Fibroblast of lung (primary cell): Measurements from ENCODE around the gene PLXNB1. TPM values are rescaled to one million over a fixed set of nuclear protein-coding genes. Genes with fewer than 3 reads are reported as not detected.

Experiments used
- DNase-seq, 2 donors: peaks; one replicate each; pipeline versions ENCODE4 v3.0.0 to v3.0.0-alpha.2; 2010; ENCODE audit warnings: low read depth in 2 of 2
- H2AFZ ChIP-seq: 2 replicates; pipeline ENCODE4 v1.5.1; 2012; ENCODE audit warnings: low read length, control low read depth, inconsistent platforms
- H3K27ac ChIP-seq: 2 replicates; pipeline ENCODE4 v1.5.1; 2011; ENCODE audit warnings: low read length, control low read depth; ENCODE audit not compliant: insufficient read depth
- H3K27me3 ChIP-seq: 2 replicates; pipeline ENCODE4 v1.5.1; 2011; ENCODE audit warnings: mild to moderate bottlenecking, low read length; ENCODE audit not compliant: control insufficient read depth, insufficient read depth
- H3K36me3 ChIP-seq: 2 replicates; pipeline ENCODE4 v1.5.1; 2011; ENCODE audit warnings: low read length; ENCODE audit not compliant: control insufficient read depth, insufficient read depth
- H3K4me1 ChIP-seq: 2 replicates; pipeline ENCODE4 v1.5.1; 2011; ENCODE audit warnings: low read length; ENCODE audit not compliant: control insufficient read depth, insufficient read depth; ENCODE audit errors: extremely low read depth
- H3K4me2 ChIP-seq: 2 replicates; pipeline ENCODE4 v1.5.1; 2011; ENCODE audit warnings: low read length, control low read depth; ENCODE audit not compliant: insufficient read depth; ENCODE audit errors: extremely low read depth
- H3K4me3 ChIP-seq, 4 experiments: fragments of 200-600 bp in 1 of 4; sonication (generic) in 1 of 4; replicated peaks in 1 of 4; 2 replicates each; pipeline ENCODE4 v1.5.1; 2011 to 2016; ENCODE audit warnings: low read length in 4 of 4, low read depth in 3 of 4, mild to moderate bottlenecking in 3 of 4, control low read depth in 2 of 4, inconsistent platforms in 1 of 4, mixed read lengths in 1 of 4; ENCODE audit not compliant: insufficient read depth in 1 of 4; ENCODE audit errors: control extremely low read depth in 1 of 4
- H3K79me2 ChIP-seq: 2 replicates; pipeline ENCODE4 v1.5.1; 2012; ENCODE audit warnings: mild to moderate bottlenecking, low read length, inconsistent platforms; ENCODE audit not compliant: control insufficient read depth, insufficient read depth
- H3K9ac ChIP-seq: 2 replicates; pipeline ENCODE4 v1.5.1; 2011; ENCODE audit warnings: mild to moderate bottlenecking, low read length, control low read depth; ENCODE audit not compliant: insufficient read depth
- H3K9me3 ChIP-seq: 2 replicates; pipeline ENCODE4 v1.5.1; 2012; ENCODE audit warnings: low read depth, low read length; ENCODE audit not compliant: control insufficient read depth, insufficient read depth
- H4K20me1 ChIP-seq: 2 replicates; pipeline ENCODE4 v1.5.1; 2011; ENCODE audit warnings: low read length; ENCODE audit not compliant: control insufficient read depth, insufficient read depth; ENCODE audit errors: extremely low read depth
- EZH2 ChIP-seq: IDR thresholded peaks from 2 replicates; pipeline ENCODE4 v1.5.1; 2012; ENCODE audit warnings: low read length, control low read depth, mild to moderate bottlenecking; ENCODE audit errors: missing control alignments
- polyA plus RNA-seq, 2 donors: library from polyadenylated mRNA; depleted of rRNA in 1 of 2; stranded (reverse) in 1 of 2; unstranded in 1 of 2; fragments of >200 nt; gene quantifications; 2 replicates each; pipeline ENCODE4 v1.2.1, GENCODE V29; 2011 to 2012; ENCODE audit warnings: missing spikeins in 1 of 2
- total RNA-seq: library from RNA; depleted of rRNA; stranded (reverse); fragments of >200 nt; gene quantifications from 2 replicates; pipeline ENCODE4 v1.2.1, GENCODE V29; 2014
- TF ChIP-seq, protein P1 (sequence below), 2 donors: IDR thresholded peaks in 1 of 2; conservative IDR thresholded peaks in 1 of 2; 1 replicate in 1 of 2; 2 replicates in 1 of 2; pipeline ENCODE4 v1.5.1; 2011 to 2012; ENCODE audit warnings: low read length in 2 of 2, control low read depth in 1 of 2, inconsistent platforms in 1 of 2, low read depth in 1 of 2, mild to moderate bottlenecking in 1 of 2

PLXNB1 gene
- total and polyA plus RNA-seq, 2 donors (not counting 1 experiment from before 2014, with no cell fraction given) = 12.8 to 44.6 TPM

DNA sequence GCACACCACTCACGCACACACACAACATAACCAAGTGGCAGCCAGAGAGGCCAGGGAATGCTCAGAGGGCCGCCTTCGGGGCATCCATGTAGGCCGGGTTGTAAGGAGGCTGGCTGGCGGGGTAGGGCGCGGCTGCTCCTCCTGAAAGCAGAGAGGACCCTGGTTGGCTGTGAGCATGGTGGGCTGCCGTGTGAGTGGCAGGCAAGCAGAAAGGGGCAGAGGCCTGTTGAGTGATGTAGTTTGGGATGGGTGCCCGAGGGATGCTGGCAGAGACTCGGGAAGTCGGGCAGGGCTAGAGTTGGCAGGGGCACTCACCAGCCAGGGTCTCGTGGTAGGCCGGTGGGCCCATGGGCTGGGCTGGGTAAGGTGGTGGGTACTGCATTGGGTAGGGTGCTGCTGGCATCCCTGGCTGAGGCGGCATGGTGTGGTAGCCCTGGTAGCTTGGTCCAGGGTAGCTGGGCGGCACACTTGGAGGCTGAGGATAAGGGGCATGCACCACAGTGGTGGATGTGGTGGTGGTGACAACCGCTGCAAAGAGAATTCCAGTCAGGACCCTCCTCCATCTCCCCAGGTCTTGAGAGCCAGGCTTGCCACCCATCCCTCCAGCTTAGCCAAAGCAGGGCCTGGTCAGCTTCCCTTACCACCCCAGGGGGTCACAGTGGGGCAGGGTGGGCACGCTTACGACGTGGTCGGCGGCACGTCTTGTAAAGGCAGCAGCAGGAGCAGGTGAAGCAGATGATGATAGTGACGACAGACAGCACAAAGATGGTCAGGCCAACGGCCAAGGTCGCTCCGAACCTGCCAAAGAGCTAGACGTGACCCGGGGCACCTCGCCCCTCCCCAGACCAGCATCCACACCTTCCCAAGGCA is 39.4 kb upstream of the PLXNB1 start:
- TF ChIP-seq, protein P1, sequence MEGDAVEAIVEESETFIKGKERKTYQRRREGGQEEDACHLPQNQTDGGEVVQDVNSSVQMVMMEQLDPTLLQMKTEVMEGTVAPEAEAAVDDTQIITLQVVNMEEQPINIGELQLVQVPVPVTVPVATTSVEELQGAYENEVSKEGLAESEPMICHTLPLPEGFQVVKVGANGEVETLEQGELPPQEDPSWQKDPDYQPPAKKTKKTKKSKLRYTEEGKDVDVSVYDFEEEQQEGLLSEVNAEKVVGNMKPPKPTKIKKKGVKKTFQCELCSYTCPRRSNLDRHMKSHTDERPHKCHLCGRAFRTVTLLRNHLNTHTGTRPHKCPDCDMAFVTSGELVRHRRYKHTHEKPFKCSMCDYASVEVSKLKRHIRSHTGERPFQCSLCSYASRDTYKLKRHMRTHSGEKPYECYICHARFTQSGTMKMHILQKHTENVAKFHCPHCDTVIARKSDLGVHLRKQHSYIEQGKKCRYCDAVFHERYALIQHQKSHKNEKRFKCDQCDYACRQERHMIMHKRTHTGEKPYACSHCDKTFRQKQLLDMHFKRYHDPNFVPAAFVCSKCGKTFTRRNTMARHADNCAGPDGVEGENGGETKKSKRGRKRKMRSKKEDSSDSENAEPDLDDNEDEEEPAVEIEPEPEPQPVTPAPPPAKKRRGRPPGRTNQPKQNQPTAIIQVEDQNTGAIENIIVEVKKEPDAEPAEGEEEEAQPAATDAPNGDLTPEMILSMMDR (conservative IDR thresholded peaks at IDR 0.05 in 1 of 2, IDR thresholded peaks at IDR 0.05 in 1 of 2; ENCODE audit: low read depth in 1 of 2, low read length in 2 of 2) = no peak
- no peak for TF ChIP-seq EZH2
- Histone ChIP-seq H3K4me2 (no peak overlapping the region), H3K9ac (no peak overlapping the region), H3K79me2 (peaks cover 63% of the 10 kb centered on the region), H3K36me3 (peaks cover 34% of the 10 kb centered on the region), H3K9me3 (no peaks in the 10 kb centered on the region), H3K27me3 (no peaks in the 10 kb centered on the region), H3K4me3 (no peak overlapping the region), H2AFZ (no peak overlapping the region), H3K4me1 (peaks cover 31% of the 10 kb centered on the region), H4K20me1 (no peaks in the 10 kb centered on the region), H3K27ac (no peak overlapping the region)
- no peak for DNase-seq

DNA sequence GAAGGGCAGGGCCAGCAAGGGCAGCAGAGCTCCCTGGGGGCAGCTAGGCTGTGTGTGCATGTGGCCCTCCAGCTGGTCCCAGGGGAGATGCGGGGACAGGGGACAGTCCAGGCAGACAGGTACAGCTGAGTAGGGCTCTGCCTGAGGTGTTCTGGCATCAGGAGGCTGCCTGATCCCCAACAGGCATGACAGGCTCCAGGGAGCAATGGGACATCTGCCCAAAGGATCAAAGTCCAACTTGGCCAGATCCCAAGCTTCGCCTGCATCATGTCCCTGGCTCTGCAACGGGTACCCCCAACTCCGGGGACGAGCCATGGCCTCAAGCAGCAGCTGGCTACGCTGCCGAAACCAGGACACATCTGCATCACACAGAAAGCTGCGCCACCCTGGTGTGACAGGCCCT is 38.4 kb upstream of the PLXNB1 start:
- no peak for DNase-seq
- Histone ChIP-seq H3K4me2 (no peak overlapping the region), H3K36me3 (peaks cover 34% of the 10 kb centered on the region)

More for the DNA sequence above, 38.4 kb upstream of the PLXNB1 start:
- TF ChIP-seq EZH2 = no peak
- TF ChIP-seq, protein P1 (conservative IDR thresholded peaks at IDR 0.05 in 1 of 2, IDR thresholded peaks at IDR 0.05 in 1 of 2; ENCODE audit: low read depth in 1 of 2, low read length in 2 of 2) = no peak
- Histone ChIP-seq H3K9me3 (no peaks in the 10 kb centered on the region), H4K20me1 (no peaks in the 10 kb centered on the region), H2AFZ (no peak overlapping the region), H3K9ac (no peak overlapping the region), H3K27me3 (no peaks in the 10 kb centered on the region), H3K27ac (peak overlapping the region; percentile 20), H3K79me2 (peaks cover 63% of the 10 kb centered on the region), H3K4me1 (peaks cover 31% of the 10 kb centered on the region), H3K4me3 (no peak overlapping the region)
